Muscle of back (tissue), 11 donors: ENCODE data around the gene WASHC4. TPM values are rescaled to one million over a fixed set of nuclear protein-coding genes. Genes with fewer than 3 reads are reported as not detected.
"Not testable (repeated sequence)": the region's sequence is repeated elsewhere in the genome, so short reads cannot be mapped to it uniquely, and the experiment has no call there.

ENCODE experiments used
- DNase-seq, 3 donors: peaks; one replicate each; pipeline versions ENCODE4 v3.0.0 to v3.0.0-alpha.2; 2013
- polyA plus RNA-seq, 10 donors: library from polyadenylated mRNA; unstranded; fragments of 120-200 nt; gene quantifications; one replicate each; pipeline ENCODE4 v1.2.1, GENCODE V29; 2013; ENCODE audit not compliant: insufficient read length in 10 of 10

Gene WASHC4
- polyA plus RNA-seq, 10 donors = 24.0 to 48.9 (median 35.5) TPM

DNA sequence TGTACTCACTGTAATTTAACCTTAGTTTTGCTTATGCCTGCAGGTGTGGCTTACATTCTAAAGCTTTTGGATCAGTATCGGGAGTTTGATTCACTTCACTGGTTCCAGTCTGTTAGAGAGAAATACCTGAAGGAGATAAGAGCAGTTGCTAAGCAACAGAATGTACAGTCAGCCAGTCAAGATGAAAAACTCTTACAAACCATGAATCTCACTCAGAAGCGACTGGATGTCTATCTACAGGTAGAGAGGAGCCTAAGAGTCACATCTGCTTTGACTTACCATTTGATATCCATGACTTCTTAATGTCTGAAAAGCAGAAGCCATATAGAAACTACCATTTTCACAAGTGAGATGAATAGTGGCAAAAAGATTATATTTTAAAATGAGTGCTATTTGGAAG, 56.5 kb downstream of the WASHC4 start:
- DNase-seq = no peak

DNA sequence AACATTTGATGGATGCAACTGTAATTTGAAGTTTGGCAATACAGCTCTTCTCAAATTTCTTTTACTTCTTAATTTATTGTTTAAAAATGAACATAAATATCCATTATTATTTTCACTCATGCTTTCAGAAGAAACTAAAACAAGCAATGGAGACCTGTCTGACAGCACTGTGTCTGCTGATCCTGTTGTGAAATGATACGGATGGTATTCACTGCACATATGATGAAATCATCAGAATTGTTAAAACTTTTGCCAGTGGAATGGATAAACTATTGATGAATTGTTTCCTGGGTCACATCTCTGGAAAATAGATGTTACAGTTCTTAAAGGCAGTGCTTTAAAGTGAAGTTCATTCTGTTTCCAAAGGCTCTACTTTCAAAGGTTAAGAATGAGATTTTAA, 59.2 kb downstream of the WASHC4 start:
- DNase-seq = no peak

DNA sequence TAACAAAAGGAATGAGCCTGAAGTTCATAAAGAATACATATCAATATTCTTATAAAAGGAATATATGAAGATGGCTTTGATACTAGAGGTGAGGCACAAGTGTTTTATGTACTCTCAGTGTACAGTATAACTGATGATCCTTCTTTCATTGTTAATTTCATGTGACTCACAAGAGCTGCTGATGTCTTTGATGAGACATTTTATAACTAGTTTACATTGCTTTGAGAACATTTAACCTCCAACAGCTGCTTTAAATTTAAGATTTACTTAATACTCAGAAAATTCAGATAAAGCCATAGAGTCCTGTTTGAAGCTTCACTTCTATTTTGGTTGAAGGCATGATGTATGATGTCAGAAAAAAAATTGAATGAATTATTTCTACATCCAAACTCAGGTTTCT, 59.8 kb downstream of the WASHC4 start:
- DNase-seq = no peak

DNA sequence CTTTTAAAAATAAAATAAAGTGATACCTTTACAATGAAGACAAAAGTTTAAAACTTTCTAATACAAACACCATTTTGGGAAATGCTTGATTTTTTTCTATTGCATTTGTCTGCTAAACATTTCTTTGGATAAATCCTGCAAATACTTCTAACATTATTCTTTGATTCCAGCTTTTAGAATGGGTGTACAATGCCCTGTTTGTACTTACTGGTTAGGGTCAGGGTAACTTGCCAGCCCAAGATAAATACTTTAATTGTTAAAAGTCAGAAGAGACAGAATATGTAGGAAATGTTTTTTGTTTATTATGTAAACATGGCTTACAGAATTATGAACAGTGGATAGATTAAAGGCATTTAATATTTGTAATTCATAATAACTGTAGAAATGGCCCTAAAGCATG, 60.5 kb downstream of the WASHC4 start:
- DNase-seq = no peak

DNA sequence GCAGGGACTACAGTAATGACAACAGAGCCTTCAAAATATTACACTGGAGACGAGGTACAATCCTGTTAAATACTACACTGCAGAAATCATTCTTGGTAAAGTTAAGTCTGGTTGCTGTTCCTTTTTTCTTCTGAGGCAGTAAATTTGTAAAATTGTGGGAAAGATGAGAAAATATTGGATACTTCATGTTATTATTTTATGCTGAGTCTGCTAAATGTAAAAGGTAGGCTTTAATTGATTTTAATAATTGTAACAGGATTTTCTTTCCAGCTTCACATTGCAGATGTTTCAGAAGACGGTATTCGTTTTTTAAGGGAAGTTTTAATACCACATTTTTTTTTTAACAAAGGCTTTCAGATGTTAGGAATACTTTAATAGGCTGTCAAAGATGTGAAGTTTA, 62.6 kb downstream of the WASHC4 start:
- DNase-seq = no peak

DNA sequence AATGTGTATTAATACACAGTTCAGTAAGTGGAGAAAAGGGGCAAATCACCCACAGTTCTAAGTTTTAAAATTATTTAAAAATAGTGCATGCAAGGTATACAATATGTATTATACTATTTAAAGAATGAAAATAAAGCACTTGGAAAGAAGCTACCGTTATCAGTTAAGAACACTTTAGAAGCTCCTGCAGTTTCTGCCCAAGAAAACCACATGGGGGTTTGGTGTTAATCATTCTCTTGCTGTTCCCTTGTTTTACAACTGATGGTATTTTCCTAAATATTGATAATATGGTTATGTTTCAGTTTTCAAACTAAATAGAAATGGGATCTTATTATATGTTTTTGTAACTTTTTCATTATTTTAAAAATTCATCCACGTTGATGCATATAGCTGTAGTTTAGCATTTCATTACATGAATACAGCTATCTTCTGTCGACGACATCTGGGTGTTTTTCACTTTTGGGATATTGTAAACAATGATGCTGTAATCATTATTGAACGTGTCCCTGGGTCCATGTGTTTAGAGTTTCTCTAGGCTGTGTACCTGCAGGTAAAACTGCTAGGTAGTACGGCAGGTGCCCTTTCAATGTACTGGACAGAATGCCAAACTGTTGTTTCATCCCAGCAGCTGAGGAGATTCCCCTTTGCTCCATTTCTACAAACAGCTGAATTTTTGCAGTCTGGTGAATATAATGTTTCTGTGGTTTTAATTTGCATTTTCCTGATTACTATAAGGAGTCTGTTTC, 64.3 kb downstream of the WASHC4 start:
- DNase-seq = no peak

DNA sequence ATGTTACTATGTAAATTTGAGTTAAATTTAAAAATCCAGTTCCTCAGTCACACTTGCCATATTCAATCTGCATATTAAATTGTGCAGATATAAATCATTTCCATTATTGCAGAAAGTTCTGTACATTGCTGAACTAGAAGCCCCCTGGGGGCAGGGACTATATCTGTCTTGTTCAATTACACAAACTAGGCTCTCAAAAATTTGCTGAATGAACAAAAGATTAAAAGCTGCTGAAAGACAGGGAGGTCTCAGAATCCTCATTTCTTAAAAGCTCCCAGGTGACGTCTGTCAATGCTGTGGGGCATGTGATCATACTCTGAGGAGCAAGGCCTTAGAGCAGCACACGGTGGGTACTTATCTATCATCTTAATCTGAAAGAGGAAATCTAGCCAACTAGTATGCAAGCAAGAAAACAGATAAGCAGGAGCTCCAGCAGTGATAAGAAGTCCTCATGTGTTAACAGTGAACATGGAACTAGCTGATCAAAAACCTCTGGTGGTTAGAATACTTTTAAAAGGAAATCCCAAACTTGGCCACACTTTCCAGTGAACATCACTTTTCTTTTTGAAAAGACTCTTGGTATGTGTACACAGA, 68.0 kb downstream of the WASHC4 start:
- no peak for DNase-seq

DNA sequence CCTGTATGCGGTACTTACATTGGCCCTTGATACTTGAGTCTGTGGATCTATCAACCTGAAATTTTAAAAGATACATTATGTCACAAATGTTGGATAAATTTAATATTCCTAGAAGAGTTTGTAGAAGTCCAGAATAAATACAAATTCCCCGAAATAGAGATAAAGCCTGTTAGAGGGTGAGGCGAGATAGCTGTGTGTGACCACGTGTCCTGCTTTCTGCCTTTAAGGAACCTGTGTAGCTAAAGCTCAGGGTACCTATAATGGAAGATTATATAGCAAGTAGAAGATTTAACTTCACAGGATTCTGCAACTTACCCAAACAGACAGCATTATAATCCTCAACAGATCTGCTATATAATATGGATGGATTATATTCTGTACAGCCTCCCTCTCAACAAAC, 69.7 kb downstream of the WASHC4 start:
- DNase-seq = no peak

DNA sequence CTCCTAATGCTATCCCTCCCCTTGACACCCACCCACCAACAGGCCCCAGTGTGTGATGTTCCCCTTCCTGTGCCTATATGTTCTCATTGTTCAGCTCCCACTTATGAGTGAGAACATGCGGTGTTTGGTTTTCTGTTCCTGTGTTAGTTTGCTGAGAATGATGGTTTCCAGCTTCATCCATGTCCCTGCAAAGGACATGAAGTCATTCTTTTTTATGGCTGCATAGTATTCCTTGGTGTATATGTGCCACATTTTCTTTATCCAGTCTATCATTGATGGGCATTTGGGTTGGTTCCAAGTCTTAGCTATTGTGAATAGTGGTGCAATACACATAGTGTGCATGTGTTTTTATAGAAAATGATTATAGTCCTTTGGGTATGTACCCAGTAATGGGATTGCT, 71.6 kb downstream of the WASHC4 start:
- DNase-seq = not testable (repeated sequence)

DNA sequence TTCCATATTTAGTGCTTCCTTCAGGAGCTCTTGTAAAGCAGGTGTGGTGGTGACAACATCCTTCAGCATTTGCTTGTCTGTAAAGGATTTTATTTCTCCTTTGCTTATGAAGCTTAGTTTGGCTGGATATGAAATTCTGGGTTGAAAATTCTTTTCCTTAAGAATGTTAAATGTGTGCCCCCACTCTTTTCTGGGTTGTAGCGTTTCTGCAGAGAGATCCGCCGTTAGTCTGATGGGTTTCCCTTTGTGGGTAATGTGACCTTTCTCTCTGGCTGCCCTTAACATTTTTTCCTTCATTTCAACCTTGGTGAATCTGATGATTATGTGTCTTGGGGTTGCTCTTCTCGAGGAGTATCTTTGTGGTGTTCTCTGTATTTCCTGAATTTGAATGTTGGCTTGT, 75.9 kb downstream of the WASHC4 start:
- not testable (repeated sequence) for DNase-seq

DNA sequence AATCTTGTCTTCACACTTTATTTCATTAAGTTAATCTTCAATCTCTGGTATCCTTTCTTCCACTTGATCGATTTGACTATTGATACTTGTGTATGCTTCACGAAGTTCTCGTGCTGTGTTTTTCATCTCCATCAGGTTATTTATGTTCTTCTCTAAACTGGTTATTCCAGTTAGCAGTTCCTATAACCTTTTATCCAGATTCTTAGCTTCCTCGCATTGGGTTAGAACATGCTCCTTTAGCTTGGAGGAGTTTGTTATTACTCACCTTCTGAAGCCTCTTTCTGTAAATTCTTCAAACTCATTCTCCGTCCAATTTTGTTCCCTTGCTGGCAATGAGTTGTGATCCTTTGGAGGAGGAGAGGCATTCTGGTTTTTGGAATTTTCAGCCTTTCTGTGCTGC, 76.4 kb downstream of the WASHC4 start:
- not testable (repeated sequence) for DNase-seq

DNA sequence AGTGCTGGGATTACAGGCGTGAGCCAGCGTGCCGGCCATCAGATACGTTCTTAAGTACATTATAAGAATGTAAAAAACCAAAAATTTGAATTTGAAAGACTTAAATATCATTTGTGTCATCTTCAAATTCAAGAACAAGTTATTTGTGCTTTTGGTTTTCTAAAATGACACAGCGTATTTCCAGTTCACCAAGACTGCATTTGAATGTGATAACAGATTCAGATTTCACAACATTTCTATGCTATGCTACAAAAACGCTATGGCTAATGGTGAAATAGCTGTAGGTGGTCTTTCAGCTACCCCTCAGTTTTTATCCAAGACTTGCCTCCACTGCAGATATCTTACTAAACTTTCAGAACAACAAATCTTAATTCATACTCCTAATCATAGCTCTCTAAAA, 81.8 kb downstream of the WASHC4 start:
- no peak for DNase-seq

DNA sequence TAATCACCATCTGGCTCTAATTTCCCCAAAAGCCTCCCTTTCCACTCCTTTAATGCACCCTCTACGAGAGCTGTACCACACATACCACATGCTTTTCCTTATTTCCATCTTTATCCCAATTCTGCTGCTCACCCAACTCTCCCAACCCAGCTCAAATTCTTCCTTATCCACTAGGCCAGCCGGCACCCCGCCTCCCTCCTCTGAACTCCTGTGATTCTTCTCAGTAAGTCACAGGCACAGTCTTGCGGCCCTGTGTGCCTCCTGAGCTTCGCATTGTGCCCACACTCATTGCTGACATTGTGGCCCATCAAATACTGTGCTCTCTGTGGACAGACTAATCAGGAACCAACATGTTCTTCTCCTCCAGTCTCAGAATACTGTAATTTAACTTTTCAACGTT, 83.0 kb downstream of the WASHC4 start:
- no peak for DNase-seq

DNA sequence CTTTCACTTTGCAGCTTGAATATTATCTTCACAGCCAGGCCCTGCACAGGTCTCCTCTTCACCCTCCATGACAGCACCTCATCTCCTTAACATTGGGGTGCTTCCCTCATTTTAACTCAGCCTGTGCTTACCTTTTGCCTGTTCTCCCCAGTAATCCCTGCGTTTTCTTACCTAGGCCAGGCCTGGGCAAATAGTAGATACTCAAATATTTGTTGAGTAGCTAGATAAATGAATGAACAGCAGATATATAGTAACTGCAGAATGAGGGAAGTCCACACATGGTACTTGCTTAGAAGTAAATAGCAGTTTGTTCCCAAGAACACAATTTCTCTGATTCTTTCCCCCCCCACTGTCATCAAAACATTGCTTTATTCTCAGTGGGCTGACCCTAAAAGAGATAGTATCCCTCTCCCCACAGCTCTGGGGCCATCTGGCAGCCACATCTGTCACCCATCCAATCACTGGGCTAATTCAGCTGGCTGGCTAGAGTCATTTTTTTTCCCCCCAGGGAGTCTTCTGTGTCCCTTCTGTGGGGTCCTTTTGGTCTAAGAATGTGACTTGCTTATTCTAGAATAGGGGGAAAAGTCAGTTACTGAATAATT, 85.2 kb downstream of the WASHC4 start:
- DNase-seq = no peak

DNA sequence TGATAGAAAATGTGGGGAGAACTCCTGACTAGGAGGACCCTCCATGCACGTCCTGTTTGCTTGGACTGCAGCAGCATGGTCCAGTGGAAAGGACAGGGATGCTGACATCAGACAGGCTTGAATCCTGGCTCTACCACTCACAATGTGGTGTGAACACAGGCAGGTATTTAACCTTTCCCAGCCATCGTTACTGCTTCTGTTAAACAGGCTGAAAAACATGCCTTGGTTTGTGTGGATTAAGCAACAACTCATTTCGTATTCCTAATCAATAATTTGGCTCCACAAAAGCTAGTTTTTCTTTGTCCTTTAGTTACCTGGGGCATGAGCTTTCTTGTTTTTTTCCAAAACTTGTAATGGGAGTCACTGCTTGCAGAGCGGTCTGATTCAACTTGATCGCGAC, 87.4 kb downstream of the WASHC4 start:
- no peak for DNase-seq

DNA sequence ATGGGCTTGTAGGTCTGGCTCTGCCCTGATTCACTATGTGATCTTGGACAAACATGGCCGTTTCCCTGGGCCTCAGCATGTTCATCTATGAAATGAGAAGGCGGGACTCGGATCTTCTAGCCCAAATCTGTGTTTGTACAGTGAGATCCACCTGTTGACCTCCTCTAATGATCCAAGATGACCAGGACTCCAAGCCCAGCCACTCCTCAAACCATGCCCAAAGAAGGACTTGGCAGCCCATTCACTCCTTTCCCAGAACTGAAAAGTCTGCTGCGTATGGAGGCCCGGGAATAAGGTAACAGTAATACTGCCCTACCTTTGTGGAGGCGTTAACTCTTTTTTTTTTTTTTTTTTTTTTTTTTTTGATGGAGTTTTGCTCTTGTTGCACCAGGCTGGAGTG, 88.6 kb downstream of the WASHC4 start:
- no peak for DNase-seq

DNA sequence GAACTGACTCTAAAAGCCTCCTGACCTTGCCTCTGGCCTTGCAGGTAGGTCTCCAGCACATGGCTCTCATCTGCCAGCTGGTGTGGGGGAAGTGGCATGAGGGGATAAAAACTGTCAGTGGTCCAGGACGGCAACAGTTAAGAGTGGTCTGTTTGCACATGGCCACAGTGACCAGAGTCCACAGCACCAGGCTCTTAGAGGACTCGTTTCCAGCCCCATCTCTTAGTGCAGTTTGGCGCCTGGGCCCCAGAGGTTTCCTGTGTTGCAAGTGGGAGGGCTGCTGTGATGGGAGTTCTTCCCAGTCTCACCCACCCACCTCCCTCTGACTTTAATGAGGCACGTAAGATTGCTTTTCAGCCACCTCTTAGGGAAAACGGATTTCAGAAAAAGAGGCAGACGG, 91.4 kb downstream of the WASHC4 start:
- DNase-seq = no peak

DNA sequence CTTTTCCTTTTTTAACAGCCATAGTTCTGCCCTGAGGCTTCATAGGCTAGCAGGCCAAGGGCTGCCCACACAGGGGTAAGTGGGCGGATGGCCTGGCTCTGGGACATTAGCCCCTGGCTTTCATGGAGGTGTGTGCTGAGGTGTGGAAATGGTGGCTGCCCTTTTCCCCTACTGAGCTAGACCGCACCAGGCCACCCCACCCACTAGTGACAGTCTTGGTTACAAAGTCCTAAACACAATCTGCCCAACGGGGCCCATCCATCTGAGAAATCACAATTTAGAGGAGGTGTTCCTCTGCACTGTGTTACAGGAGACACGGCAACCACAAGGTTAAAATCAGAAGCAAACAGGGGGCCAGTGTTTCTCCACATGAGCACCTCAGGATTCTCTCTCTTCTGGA, 92.9 kb downstream of the WASHC4 start:
- no peak for DNase-seq

DNA sequence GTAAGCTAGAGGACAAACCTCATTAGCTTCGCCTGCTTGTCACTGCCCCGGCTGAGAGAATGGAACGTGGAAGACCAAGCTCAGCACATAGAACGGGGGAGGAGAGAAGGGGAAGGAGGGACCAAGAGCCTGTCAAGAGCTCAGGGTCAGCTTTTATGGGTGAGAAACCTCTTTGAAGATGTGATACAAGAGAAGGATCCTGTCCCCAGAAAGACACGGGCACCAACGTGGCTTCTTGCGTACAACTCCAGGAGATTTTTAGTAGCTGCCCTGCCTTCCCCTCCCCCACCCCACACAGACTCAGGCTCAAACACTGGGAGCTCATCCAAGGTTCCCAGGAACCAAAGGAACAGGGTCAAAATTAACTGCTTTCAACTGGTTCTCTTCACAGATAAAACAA, 93.8 kb downstream of the WASHC4 start:
- DNase-seq = no peak

DNA sequence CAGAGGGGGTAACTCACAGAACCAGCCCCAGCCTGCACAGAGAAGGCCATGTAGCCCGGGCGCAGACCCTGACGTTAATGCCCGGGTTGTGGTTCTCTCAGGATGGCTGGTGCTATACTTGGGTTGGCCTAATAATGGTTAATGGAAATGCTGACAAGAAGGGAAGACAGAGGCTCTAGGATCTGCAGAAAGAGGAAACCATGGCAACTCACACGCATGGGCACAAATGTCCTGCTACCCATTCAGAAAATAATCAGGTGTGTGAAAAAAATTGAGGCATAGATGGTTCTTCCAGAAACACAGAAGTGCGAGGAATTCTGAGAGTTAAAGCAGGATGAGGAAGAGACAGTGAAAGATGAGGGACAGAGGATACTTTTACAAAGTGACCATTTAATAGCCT, 94.7 kb downstream of the WASHC4 start:
- no peak for DNase-seq

DNA sequence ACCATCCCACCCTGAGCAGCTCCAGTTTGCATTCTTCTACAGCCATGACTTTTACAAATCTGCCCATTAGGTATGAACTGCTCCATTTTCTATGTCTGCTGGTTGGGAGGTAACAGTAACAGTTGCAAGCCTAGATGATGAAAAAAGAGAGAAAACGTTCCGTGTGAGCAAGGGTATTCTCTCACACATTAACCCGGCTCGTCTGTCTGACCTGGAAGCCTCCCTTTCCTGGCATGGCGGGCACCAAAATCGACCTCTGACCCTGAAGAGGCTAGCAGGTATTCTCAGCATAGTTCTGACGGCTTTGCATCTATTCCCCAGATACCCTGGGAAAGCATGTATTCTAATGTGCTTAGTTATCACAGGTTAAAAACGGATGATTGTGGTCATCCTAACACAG, 96.6 kb downstream of the WASHC4 start:
- DNase-seq = no peak

DNA sequence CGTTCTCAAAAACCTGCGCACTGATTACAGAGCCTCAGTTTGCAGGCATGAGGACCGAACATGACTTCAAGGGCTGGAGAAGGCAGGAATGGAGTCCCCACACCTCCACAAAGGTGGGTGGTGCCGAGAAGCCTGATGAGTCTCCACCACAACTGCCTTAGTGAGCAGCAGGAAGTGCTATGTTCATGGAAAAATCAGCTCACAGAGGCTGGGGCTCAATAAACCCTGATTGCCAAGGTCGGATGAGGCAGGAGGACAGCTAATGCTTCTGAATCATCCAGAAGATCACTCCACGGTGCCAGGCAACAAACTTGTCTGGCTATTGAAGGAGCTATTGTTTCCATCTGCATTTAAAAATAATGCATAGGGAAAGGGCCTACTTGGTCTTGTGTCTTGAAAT, 97.4 kb downstream of the WASHC4 start:
- DNase-seq = peak in 1 of 3 donors; percentile 47

DNA sequence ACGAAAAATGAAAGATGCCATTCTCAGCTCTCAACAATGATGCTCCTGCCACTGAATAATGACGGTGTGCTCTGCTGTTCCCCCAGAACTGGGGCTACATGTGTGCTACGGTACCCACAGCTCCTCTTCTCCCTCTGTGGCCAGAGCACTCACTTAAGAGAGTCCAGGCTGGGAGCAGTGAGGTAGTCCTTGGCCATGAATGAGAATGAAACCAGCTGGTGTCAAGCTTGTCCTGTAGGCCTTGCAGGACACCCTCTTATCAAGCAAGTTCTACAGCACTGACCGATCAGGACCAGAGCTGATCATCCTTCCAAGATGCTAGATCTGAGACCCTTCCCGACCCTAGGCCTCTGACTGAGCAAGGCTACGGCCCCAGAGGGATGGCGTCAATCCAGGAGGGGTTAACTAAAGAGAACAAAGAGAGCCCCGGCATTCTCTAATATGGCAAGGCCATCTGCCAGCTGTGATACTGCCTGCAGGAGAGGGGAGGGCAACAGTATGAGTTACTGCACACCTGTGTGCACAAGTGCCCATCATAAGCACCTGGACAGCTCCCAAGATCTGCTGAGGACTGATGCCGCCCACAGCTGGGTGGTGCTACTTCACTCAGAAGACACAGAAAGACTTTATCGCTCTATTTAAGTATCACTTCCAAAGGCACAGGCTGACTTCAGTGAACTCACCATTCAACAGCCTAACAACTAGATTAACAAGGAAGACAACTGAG, 98.0 kb downstream of the WASHC4 start:
- DNase-seq = no peak
